ENCODE measurements around the gene ANXA11.
"Not testable (repeated sequence)": the region's sequence is repeated elsewhere in the genome, so short reads cannot be mapped to it uniquely, and the experiment has no call there.

ANXA11 gene

GRCh38 chr10:80210259-80210658, 4.9 kb upstream of the ANXA11 start:
- no peak for DNase-seq (ENCODE audit: low read depth, low spot score)

- no peak for DNase-seq (ENCODE audit: low read depth, low spot score)
Observed at GRCh38 chr10:80207768-80208370, 2.5 kb upstream of the ANXA11 start.

- DNase-seq (ENCODE audit: low read depth, low spot score): no peak
Observed at GRCh38 chr10:80206277-80206655, 929 bp upstream of the ANXA11 start.

- DNase-seq (ENCODE audit: low read depth, low spot score): no peak
Observed at GRCh38 chr10:80204677-80205476, 460 bp downstream of the ANXA11 start.

- DNase-seq (ENCODE audit: low read depth, low spot score): no peak
Observed at GRCh38 chr10:80203835-80204676, 1.3 kb downstream of the ANXA11 start.

- DNase-seq (ENCODE audit: low read depth, low spot score): no peak
Observed at GRCh38 chr10:80202934-80203834, 2.2 kb downstream of the ANXA11 start.

GRCh38 chr10:80202530-80202929, 2.8 kb downstream of the ANXA11 start:
- not testable (repeated sequence) for DNase-seq (ENCODE audit: low read depth, low spot score)

GRCh38 chr10:80201608-80202141, 3.7 kb downstream of the ANXA11 start:
- no peak for DNase-seq (ENCODE audit: low read depth, low spot score)

- no peak for DNase-seq (ENCODE audit: low read depth, low spot score)
Observed at GRCh38 chr10:80200687-80201086, 4.7 kb downstream of the ANXA11 start.

GRCh38 chr10:80200259-80200658, 5.1 kb downstream of the ANXA11 start:
- DNase-seq (ENCODE audit: low read depth, low spot score): no peak

GRCh38 chr10:80199828-80200227, 5.5 kb downstream of the ANXA11 start:
- DNase-seq (ENCODE audit: low read depth, low spot score): no peak

- no peak for DNase-seq (ENCODE audit: low read depth, low spot score)
Observed at GRCh38 chr10:80197972-80198916, 7.1 kb downstream of the ANXA11 start.

GRCh38 chr10:80196950-80197315, 8.4 kb downstream of the ANXA11 start:
- DNase-seq (ENCODE audit: low read depth, low spot score): no peak

GRCh38 chr10:80196270-80196949, 8.9 kb downstream of the ANXA11 start:
- no peak for DNase-seq (ENCODE audit: low read depth, low spot score)

- no peak for DNase-seq (ENCODE audit: low read depth, low spot score)
Observed at GRCh38 chr10:80195046-80195574, 10.2 kb downstream of the ANXA11 start.

- no peak for DNase-seq (ENCODE audit: low read depth, low spot score)
Observed at GRCh38 chr10:80194373-80195045, 10.8 kb downstream of the ANXA11 start.

- DNase-seq (ENCODE audit: low read depth, low spot score): no peak
Observed at GRCh38 chr10:80192553-80192952, 12.8 kb downstream of the ANXA11 start.

GRCh38 chr10:80191589-80192270, 13.6 kb downstream of the ANXA11 start:
- no peak for DNase-seq (ENCODE audit: low read depth, low spot score)
